HG03565 (cell line): Measurements from ENCODE around the gene PRKX.
A peak's percentile ranks its signal among the peaks of the same experiment; 100 is the strongest.
"Not testable (repeated sequence)": the region's sequence is repeated elsewhere in the genome, so short reads cannot be mapped to it uniquely, and the experiment has no call there.

Experiments
- ATAC-seq: cut with Tn5 transposase; IDR thresholded peaks from one replicate; pipeline ENCODE4 v1.9.1; 2021; ENCODE audit warnings: mild to moderate bottlenecking, moderate library complexity; ENCODE audit not compliant: unreplicated experiment

PRKX gene

GRCh38 chrX:3713225-3713936, at the start of gene PRKX:
TSS of gene PRKX (minus strand) at chrX:3713649. CDS start at chrX:3713253, 396 bp downstream.
- peak; percentile 66 for ATAC-seq

- ATAC-seq, result no peak
These were observed 49.7 kb upstream of the PRKX start for GRCh38 chrX:3763111-3763510.

- no peak for ATAC-seq
These were observed 44.1 kb upstream of the PRKX start for GRCh38 chrX:3757510-3758025.

- ATAC-seq, result no peak
These were observed 34.7 kb upstream of the PRKX start for GRCh38 chrX:3748052-3748559.

- ATAC-seq, result no peak
These were observed 30.5 kb upstream of the PRKX start for GRCh38 chrX:3743801-3744439.

GRCh38 chrX:3740946-3741345, 27.5 kb upstream of the PRKX start:
- not testable (repeated sequence) for ATAC-seq

- ATAC-seq, result no peak
These were observed 25.1 kb upstream of the PRKX start for GRCh38 chrX:3738509-3738908.

GRCh38 chrX:3736536-3736935, 23.1 kb upstream of the PRKX start:
- not testable (repeated sequence) for ATAC-seq

GRCh38 chrX:3735891-3736290, 22.4 kb upstream of the PRKX start:
- not testable (repeated sequence) for ATAC-seq

- ATAC-seq, result not testable (repeated sequence)
These were observed 21.0 kb upstream of the PRKX start for GRCh38 chrX:3734456-3734855.

GRCh38 chrX:3733043-3733430, 19.6 kb upstream of the PRKX start:
- ATAC-seq, result no peak

GRCh38 chrX:3732326-3733042, 19.0 kb upstream of the PRKX start:
- not testable (repeated sequence) for ATAC-seq

- no peak for ATAC-seq
These were observed 15.0 kb upstream of the PRKX start for GRCh38 chrX:3728454-3728853.

GRCh38 chrX:3723460-3723859, 10.0 kb upstream of the PRKX start:
- ATAC-seq, result not testable (repeated sequence)

- ATAC-seq, result no peak
These were observed 4.4 kb upstream of the PRKX start for GRCh38 chrX:3717742-3718420.

- no peak for ATAC-seq
These were observed 2.5 kb upstream of the PRKX start for GRCh38 chrX:3715921-3716320.

GRCh38 chrX:3714706-3715479, 1.4 kb upstream of the PRKX start:
- ATAC-seq, result not testable (repeated sequence)

- no peak for ATAC-seq
These were observed 537 bp upstream of the PRKX start for GRCh38 chrX:3713937-3714434.

- ATAC-seq, result peak; percentile 14
These were observed 602 bp downstream of the PRKX start for GRCh38 chrX:3712870-3713224.
